Muscle of leg (tissue), 11 donors: ENCODE measurements around the gene LTB4R. TPM values are rescaled to one million over a fixed set of nuclear protein-coding genes. Genes with fewer than 3 reads are reported as not detected.

ENCODE experiments used
- DNase-seq: peaks from one replicate; pipeline ENCODE4 v3.0.0; 2013
- H3K27ac ChIP-seq: one replicate; pipeline ENCODE4 v1.5.1; 2013; ENCODE audit warnings: mild to moderate bottlenecking, low read length, control low read depth
- H3K27me3 ChIP-seq: one replicate; pipeline ENCODE4 v1.6.1; 2013; ENCODE audit warnings: low read length; ENCODE audit not compliant: control insufficient read depth, insufficient read depth
- H3K36me3 ChIP-seq: one replicate; pipeline ENCODE4 v1.6.1; 2013; ENCODE audit warnings: low read length; ENCODE audit not compliant: control insufficient read depth, insufficient read depth
- H3K4me1 ChIP-seq: one replicate; pipeline ENCODE4 v1.6.1; 2013; ENCODE audit warnings: low read length; ENCODE audit not compliant: control insufficient read depth, insufficient read depth
- H3K4me3 ChIP-seq: one replicate; pipeline ENCODE4 v1.5.1; 2013; ENCODE audit warnings: low read length, control low read depth
- H3K9me3 ChIP-seq: replicated peaks from 2 replicates; pipeline ENCODE4 v1.6.1; 2013; ENCODE audit warnings: low read depth, low read length; ENCODE audit not compliant: control insufficient read depth
- WGBS: methylation state at CpG from one replicate; pipeline ENCODE4 v1.1.5; 2013; ENCODE audit warnings: missing lambda C conversion rate; ENCODE audit not compliant: insufficient coverage; 5-methylcytosine and 5-hydroxymethylcytosine counted together
- polyA plus RNA-seq, 8 donors: library from polyadenylated mRNA; unstranded; fragments of 120-200 nt; gene quantifications; one replicate each; pipeline versions ENCODE4 v1.2.1 to v1.2.3, GENCODE V29; 2013; ENCODE audit warnings: inconsistent platforms in 1 of 8, low replicate concordance in 1 of 8; ENCODE audit not compliant: insufficient read length in 8 of 8, insufficient read depth in 1 of 8
- total RNA-seq: library from RNA; stranded (reverse); fragments of 120-200 nt; gene quantifications from one replicate; pipeline ENCODE4 v1.2.4, GENCODE V29; 2013

The LTB4R gene
- total and polyA plus RNA-seq, 9 donors = 2.1 to 5.9 (median 3.3) TPM

DNA sequence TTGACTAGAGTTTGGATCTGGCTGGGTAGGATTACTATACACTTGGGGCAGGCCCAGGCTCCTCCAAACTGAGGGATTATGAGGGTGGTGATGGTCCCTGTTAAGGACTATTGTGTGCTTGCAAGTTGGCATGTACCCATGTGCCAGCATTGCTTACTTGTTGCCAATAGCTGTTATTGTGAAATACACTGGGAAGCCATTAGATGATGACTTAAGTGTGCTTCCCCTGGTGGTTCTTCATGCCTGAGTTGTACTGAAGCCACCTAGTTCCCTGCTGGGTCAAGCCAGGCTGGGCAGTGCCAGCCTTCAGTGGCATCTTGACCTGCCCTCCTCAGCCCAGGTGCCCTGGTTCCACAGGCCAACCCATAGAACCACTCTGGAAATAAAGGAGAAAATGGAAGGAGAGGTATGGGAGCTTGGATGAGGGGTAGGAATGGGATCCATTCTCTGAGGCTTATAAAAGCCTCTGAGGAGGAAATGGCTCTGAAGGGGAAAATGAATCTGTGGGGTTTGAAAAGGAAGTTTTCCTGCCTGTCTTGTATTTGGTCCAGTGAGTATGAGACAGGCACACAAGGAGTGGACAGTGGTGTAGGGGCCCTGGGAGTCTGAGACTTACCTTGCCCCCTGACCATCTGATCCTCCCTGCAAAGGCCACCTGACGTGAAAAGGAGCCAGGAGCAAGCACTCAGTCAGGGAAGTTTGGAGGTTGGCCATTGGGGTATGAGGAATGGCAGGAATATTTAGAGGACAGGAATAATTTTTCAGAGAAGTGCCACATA lies 724 bp downstream of the LTB4R start:
- Histone ChIP-seq H3K36me3 (peaks cover 11% of the 10 kb centered on the region), H3K4me1 (peaks cover 43% of the 10 kb centered on the region), H3K4me3 (peak overlapping the region; percentile 43), H3K27ac (peak overlapping the region; percentile 81), H3K27me3 (peaks cover 22% of the 10 kb centered on the region), H3K9me3 (no peaks in the 10 kb centered on the region)
- peak; percentile 30 for DNase-seq
- no CpG with 5 or more reads among the region's 1 CpG for WGBS

DNA sequence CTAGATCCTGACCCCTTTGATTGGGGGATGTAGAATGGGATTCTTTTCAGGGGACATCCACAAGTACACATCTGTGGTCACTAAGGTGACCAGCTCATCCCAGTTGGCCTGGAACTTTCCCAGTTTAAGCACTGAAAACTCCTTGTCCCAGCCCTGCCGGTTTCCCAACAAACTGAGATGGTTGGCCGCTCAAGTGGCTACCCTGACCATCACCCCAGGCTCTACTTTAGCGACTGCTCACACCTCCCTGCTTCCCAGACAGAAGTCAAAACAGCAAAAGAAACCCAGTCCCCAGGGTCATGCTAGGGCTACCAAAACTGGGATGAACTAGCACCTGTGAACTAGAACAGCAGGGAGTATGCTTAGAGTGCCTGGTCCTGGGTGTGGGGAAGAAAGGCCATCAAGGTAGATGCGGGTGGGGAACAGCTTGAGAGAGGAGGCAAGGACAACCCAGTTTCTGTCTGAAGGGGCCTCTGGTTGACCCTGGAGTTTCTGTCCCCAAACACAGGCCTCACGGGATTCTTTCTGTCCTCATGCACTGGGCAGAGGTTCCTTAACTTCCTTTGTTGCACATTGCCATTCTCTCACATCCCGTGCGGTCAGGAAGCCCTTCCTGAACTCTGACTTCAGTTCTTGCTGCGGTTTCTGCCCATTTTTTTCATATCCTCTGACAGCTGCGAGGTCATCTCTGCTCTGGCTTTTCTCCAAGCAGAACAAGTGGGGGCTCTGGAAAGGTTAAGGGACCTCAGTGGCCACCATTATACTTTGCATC lies 1.6 kb downstream of the LTB4R start:
- DNase-seq = peak; percentile 82
- 67% methylated on average over 5 of the region's 9 CpGs for WGBS
- no peak overlapping the region for H3K4me3 ChIP-seq
- no peaks in the 10 kb centered on the region for H3K9me3 ChIP-seq
- H3K27me3 ChIP-seq = peaks cover 25% of the 10 kb centered on the region
- peak overlapping the region; percentile 81 for H3K27ac ChIP-seq
- H3K36me3 ChIP-seq = peaks cover 2% of the 10 kb centered on the region
- H3K4me1 ChIP-seq = peaks cover 43% of the 10 kb centered on the region

DNA sequence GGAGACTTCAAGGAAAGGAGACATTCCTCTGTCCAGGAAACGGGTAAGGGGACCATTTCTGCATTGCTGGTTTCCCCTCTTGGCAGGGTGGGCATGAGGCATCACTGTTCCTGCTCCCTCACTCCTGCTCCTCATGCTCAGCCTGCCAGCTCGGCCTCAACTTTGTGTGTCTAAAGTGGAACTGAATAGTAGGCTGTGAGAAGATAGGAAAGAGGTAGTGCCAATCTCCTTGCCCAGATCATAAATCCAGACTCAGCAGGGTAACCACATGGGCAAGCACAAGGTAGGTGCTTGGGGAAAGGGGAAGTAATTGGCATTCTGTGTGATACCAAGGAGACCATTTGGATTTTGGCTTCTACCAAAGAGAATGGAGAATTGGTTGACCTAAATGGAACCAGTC lies 2.6 kb downstream of the LTB4R start:
- DNase-seq = peak; percentile 38
- H3K9me3 ChIP-seq = no peaks in the 10 kb centered on the region
- peak overlapping the region; percentile 13 for H3K27ac ChIP-seq
- H3K27me3 ChIP-seq = peaks cover 34% of the 10 kb centered on the region
- H3K36me3 ChIP-seq = no peaks in the 10 kb centered on the region
- WGBS = 86% methylated on average over 1 of the region's 2 CpGs
- no peak overlapping the region for H3K4me3 ChIP-seq
- peaks cover 40% of the 10 kb centered on the region for H3K4me1 ChIP-seq

DNA sequence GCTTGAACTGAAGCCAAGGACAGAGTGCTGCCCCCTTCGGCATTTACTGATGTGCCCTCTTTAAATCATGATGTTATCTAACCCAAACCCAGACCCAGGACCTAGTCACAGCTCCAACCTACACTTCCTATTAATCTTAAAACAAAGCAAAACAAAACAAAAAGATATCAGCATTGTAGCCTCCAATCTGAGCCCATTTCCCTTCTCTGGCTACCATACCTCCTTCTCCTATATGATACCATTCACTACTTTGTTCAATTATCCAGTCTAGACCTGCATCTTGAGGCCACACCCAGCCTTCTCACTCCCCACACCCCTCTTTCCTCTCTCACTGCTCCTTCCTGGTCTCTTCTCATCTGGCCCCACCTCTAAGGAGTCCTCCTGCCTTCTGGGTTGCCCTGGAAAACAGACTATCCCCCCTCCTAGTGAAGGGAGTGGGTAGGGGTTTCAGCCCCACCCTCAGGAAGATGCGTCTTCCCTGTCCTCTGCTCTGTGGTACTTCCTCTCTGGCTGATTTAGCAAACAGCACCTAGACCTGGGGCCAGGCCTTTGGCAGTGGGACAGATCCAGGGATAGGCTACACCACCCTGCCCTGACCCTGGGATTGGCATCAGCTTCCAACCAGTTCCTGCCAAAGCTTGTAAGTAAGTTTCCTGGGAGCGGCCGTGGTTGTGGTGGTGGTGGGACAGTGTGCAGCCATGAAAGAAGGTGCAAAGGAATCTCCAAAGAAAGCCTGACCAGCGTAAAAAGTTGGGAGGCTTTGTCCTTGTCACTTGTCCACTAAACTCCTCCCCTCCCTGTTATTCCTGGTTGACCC lies 3.3 kb downstream of the LTB4R start:
- Histone ChIP-seq H3K9me3 (no peaks in the 10 kb centered on the region), H3K4me1 (peaks cover 40% of the 10 kb centered on the region), H3K27ac (no peak overlapping the region)

DNA sequence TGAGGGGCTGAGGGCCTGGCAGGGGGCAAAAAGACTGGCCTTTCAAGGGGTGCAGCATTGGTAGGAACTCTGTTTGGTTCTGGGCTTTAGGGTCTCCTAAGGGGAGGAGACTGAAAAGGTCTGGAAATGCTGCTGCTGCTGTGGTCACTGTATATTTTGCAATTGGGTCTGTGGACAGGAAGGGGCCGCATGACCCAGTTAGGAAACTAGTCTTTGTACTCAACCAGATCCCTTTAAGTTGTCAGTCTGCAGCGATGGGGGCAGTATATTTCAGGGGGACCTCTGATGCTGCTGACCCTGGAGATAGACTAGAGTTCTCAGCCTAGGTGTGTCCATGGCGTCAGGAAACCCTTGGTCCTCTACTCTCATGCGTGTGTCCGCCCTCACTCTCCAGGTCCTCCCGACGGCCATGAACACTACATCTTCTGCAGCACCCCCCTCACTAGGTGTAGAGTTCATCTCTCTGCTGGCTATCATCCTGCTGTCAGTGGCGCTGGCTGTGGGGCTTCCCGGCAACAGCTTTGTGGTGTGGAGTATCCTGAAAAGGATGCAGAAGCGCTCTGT lies 4.0 kb downstream of the LTB4R start:
- H3K27ac ChIP-seq = no peak overlapping the region
- H3K9me3 ChIP-seq = no peaks in the 10 kb centered on the region
- H3K36me3 ChIP-seq = no peaks in the 10 kb centered on the region
- H3K27me3 ChIP-seq = peaks cover 43% of the 10 kb centered on the region
- WGBS = 62% methylated on average over 6 of the region's 10 CpGs
- H3K4me1 ChIP-seq = peaks cover 34% of the 10 kb centered on the region
- H3K4me3 ChIP-seq = no peak overlapping the region
- no peak for DNase-seq

More for the DNA sequence above, 3.3 kb downstream of the LTB4R start:
- H3K4me3 ChIP-seq = no peak overlapping the region
- peaks cover 40% of the 10 kb centered on the region for H3K27me3 ChIP-seq
- 67% methylated on average over 1 of the region's 5 CpGs for WGBS
- DNase-seq = peak; percentile 24
- H3K36me3 ChIP-seq = no peaks in the 10 kb centered on the region

DNA sequence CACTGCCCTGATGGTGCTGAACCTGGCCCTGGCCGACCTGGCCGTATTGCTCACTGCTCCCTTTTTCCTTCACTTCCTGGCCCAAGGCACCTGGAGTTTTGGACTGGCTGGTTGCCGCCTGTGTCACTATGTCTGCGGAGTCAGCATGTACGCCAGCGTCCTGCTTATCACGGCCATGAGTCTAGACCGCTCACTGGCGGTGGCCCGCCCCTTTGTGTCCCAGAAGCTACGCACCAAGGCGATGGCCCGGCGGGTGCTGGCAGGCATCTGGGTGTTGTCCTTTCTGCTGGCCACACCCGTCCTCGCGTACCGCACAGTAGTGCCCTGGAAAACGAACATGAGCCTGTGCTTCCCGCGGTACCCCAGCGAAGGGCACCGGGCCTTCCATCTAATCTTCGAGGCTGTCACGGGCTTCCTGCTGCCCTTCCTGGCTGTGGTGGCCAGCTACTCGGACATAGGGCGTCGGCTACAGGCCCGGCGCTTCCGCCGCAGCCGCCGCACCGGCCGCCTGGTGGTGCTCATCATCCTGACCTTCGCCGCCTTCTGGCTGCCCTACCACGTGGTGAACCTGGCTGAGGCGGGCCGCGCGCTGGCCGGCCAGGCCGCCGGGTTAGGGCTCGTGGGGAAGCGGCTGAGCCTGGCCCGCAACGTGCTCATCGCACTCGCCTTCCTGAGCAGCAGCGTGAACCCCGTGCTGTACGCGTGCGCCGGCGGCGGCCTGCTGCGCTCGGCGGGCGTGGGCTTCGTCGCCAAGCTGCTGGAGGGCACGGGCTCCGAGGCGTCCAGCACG lies 4.7 kb downstream of the LTB4R start:
- Histone ChIP-seq H3K4me1 (peaks cover 31% of the 10 kb centered on the region), H3K36me3 (no peaks in the 10 kb centered on the region), H3K9me3 (no peaks in the 10 kb centered on the region), H3K4me3 (no peak overlapping the region), H3K27me3 (peaks cover 43% of the 10 kb centered on the region), H3K27ac (no peak overlapping the region)
- peak; percentile 42 for DNase-seq
- 30% methylated on average over 70 of the region's 70 CpGs for WGBS

DNA sequence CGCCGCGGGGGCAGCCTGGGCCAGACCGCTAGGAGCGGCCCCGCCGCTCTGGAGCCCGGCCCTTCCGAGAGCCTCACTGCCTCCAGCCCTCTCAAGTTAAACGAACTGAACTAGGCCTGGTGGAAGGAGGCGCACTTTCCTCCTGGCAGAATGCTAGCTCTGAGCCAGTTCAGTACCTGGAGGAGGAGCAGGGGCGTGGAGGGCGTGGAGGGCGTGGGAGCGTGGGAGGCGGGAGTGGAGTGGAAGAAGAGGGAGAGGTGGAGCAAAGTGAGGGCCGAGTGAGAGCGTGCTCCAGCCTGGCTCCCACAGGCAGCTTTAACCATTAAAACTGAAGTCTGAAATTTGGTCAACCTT lies 5.3 kb downstream of the LTB4R start:
- H3K9me3 ChIP-seq = no peaks in the 10 kb centered on the region
- peaks cover 27% of the 10 kb centered on the region for H3K4me1 ChIP-seq
- DNase-seq = no peak
- WGBS = 49% methylated on average over 12 of the region's 18 CpGs
- H3K27me3 ChIP-seq = peaks cover 43% of the 10 kb centered on the region
- H3K36me3 ChIP-seq = no peaks in the 10 kb centered on the region
- H3K4me3 ChIP-seq = no peak overlapping the region
- no peak overlapping the region for H3K27ac ChIP-seq

DNA sequence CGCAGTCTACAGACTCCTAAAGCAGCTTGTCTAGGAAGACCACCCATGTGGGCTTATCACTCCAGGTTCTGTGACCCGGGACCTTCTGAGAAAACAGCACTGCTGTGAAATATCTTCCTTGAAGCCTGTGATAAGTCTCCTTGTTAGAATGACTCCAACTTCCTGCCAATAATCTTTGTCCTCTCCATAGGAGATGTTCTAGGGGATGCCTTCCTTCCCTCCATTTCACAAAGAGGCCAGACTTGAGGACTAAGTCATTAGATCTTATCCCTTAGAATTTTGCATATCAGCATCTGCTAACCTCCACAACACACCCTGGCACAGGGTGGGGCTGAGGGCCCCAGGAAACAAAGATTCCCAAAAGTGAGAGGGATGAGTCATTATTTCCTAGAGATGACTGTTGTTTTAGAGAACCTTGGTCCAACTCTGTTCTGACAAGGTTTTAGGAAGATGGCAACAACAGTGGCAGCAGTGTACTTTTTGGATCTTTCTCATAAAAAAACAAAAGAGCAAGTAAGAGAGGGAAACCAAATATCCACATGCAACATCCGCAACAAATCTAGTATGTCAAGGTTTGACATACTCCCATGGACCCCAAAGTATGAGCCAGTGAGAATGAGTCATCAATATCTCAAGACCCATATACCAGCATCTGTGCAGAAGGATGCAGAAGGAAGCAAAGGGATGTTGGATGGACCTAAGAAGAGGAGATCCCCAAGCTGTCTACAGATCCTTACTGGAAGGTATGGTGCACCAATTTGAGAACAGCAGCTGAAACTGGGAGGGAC lies 6.0 kb downstream of the LTB4R start:
- no peaks in the 10 kb centered on the region for H3K36me3 ChIP-seq
- H3K4me1 ChIP-seq = peaks cover 20% of the 10 kb centered on the region
- no peaks in the 10 kb centered on the region for H3K9me3 ChIP-seq
- no peak overlapping the region for H3K27ac ChIP-seq
- DNase-seq = no peak
- peaks cover 43% of the 10 kb centered on the region for H3K27me3 ChIP-seq
- 90% methylated on average over 1 of the region's 3 CpGs for WGBS
- H3K4me3 ChIP-seq = no peak overlapping the region
